Measurements from ENCODE around the gene BCL11B. TPM values are rescaled to one million over a fixed set of nuclear protein-coding genes. Genes with fewer than 3 reads are reported as not detected.

The BCL11B gene
- polyA plus RNA-seq, 3 donors = 0.01 TPM; not detected in 2

- H3K9ac ChIP-seq (ENCODE audit: insufficient read depth, low read length, poor library complexity, severe bottlenecking) = no peak overlapping the region
- intact Hi-C loops (cut with micrococcal nuclease) = no loop called here
- 75% methylated on average over 7 of the region's 10 CpGs for WGBS (ENCODE audit: insufficient coverage)
- H3K27me3 ChIP-seq (ENCODE audit: control insufficient read depth in 2 of 2, insufficient read depth in 2 of 2, low read length in 2 of 2) = no peaks in the 10 kb centered on the region
- peak overlapping the region in 1 of 7 donors; percentile 43 for H3K27ac Mint-ChIP-seq
- H3K4me3 Mint-ChIP-seq = no peak overlapping the region
- H3K79me2 ChIP-seq (ENCODE audit: insufficient read depth, low read length) = no peaks in the 10 kb centered on the region
- H3K9me3 Mint-ChIP-seq = peaks cover 0 to 4% (median 2%) of the 10 kb centered on the region in 7 donors
- no peaks in the 10 kb centered on the region for H4K20me1 ChIP-seq (ENCODE audit: insufficient read depth, low read length)
- H3K36me3 Mint-ChIP-seq = no peaks in the 10 kb centered on the region
- H3K4me1 Mint-ChIP-seq = peaks cover 4% of the 10 kb centered on the region
- no peaks in the 10 kb centered on the region for H3K4me1 ChIP-seq (ENCODE audit: control insufficient read depth in 1 of 2, insufficient read depth in 2 of 2, low read length in 2 of 2)
- H3K4me2 ChIP-seq (replicated peaks; ENCODE audit: extremely low read depth, low read length, poor library complexity, severe bottlenecking) = no peak overlapping the region
- no peak for TF ChIP-seq CTCF (IDR thresholded peaks at IDR 0.05)
- no peaks in the 10 kb centered on the region for H3K9me3 ChIP-seq (replicated peaks in 1 of 2; ENCODE audit: control insufficient read depth in 1 of 2, insufficient read depth in 1 of 2, low read length in 2 of 2)
- peaks cover 6 to 10% (median 7%) of the 10 kb centered on the region in 3 donors for H3K27me3 Mint-ChIP-seq (ENCODE audit: low read depth in 3 of 3)
- DNase-seq = no peak
- no peak overlapping the region for H3K4me3 ChIP-seq (replicated peaks in 1 of 3; ENCODE audit: low read depth in 2 of 3, low read length in 3 of 3)
- no peak overlapping the region for H2AFZ ChIP-seq (ENCODE audit: insufficient read depth, low read depth, low read length, poor library complexity, severe bottlenecking)
- no peak overlapping the region for H3K27ac ChIP-seq (ENCODE audit: low read depth in 1 of 2, low read length in 2 of 2)
- no peaks in the 10 kb centered on the region for H3K36me3 ChIP-seq (replicated peaks in 1 of 2; ENCODE audit: control insufficient read depth in 1 of 2, insufficient read depth in 2 of 2, low read length in 2 of 2)
These were observed 147.4 kb downstream of the BCL11B start for GRCh38 chr14:99124482-99125105.

DNA sequence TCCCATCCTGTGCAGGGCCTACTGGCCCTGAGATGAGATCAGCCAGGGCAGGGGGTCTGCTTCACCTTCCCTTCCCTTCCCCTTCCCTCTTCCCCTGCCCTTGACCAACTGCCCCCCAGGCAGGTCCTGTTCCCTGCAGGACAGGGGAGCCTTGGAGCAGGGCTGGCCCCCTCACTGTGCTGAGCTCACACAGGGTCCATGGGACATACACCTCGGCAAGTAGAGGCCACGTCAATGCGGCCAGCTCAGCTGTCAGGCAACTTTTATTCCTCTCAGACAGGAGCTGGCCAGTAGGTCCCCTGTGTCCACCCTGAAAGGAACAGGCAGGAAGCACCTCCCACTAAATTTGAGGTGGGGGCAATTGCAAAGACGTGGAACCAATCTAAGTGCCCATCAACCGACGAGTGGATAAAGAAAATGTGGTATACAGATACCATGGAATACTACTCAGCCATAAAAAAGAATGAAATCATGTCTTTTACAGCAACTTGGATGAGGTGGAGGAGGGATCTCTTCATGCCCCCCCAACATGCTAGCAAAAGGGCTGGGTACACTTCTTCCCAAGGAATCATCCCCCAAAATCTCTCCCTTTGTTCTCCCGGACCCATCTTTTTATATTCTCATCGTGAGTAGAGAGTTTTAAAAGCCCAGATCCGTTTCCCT, 148.7 kb downstream of the BCL11B start:
- Histone ChIP-seq H4K20me1 (ENCODE audit: insufficient read depth, low read length) (no peaks in the 10 kb centered on the region), H3K9me3 (replicated peaks in 1 of 2; ENCODE audit: control insufficient read depth in 1 of 2, insufficient read depth in 1 of 2, low read length in 2 of 2) (peaks cover 0 to 3% of the 10 kb centered on the region in 2 donors), H3K27ac (ENCODE audit: low read depth in 1 of 2, low read length in 2 of 2) (no peak overlapping the region), H3K4me1 (ENCODE audit: control insufficient read depth in 1 of 2, insufficient read depth in 2 of 2, low read length in 2 of 2) (peaks cover 0 to 2% of the 10 kb centered on the region in 2 donors), H3K4me2 (replicated peaks; ENCODE audit: extremely low read depth, low read length, poor library complexity, severe bottlenecking) (no peak overlapping the region), H3K36me3 (replicated peaks in 1 of 2; ENCODE audit: control insufficient read depth in 1 of 2, insufficient read depth in 2 of 2, low read length in 2 of 2) (no peaks in the 10 kb centered on the region), H3K27me3 (ENCODE audit: control insufficient read depth in 2 of 2, insufficient read depth in 2 of 2, low read length in 2 of 2) (peaks cover 0 to 11% of the 10 kb centered on the region in 2 donors), H3K4me3 (replicated peaks in 1 of 3; ENCODE audit: low read depth in 2 of 3, low read length in 3 of 3) (no peak overlapping the region), H3K9ac (ENCODE audit: insufficient read depth, low read length, poor library complexity, severe bottlenecking) (no peak overlapping the region), H3K79me2 (ENCODE audit: insufficient read depth, low read length) (no peaks in the 10 kb centered on the region), H2AFZ (ENCODE audit: insufficient read depth, low read depth, low read length, poor library complexity, severe bottlenecking) (no peak overlapping the region)
- H3K36me3 Mint-ChIP-seq = no peaks in the 10 kb centered on the region
- intact Hi-C loops (cut with micrococcal nuclease) = no loop called here
- H3K9me3 Mint-ChIP-seq = peaks cover 0 to 4% (median 2%) of the 10 kb centered on the region in 7 donors
- H3K27me3 Mint-ChIP-seq (ENCODE audit: low read depth in 3 of 3) = peaks cover 15 to 23% (median 17%) of the 10 kb centered on the region in 3 donors
- no peak overlapping the region for H3K27ac Mint-ChIP-seq
- WGBS (ENCODE audit: insufficient coverage) = 85% methylated on average over 3 of the region's 9 CpGs
- H3K4me1 Mint-ChIP-seq = peaks cover 3% of the 10 kb centered on the region
- TF ChIP-seq CTCF (IDR thresholded peaks at IDR 0.05) = no peak
- H3K4me3 Mint-ChIP-seq = no peak overlapping the region
- no peak for DNase-seq
